Measurements from ENCODE around the gene ZNF425. TPM values are rescaled to one million over a fixed set of nuclear protein-coding genes. Genes with fewer than 3 reads are reported as not detected.
A peak's percentile ranks its signal among the peaks of the same experiment; 100 is the strongest.
"Not testable (repeated sequence)": the region's sequence is repeated elsewhere in the genome, so short reads cannot be mapped to it uniquely, and the experiment has no call there.

Gene ZNF425
- total RNA-seq, 1 donor from 2014 or later: 15.7 TPM

GRCh38 chr7:149071182-149071635, 54.9 kb downstream of the ZNF425 start:
- TF ChIP-seq EZH2 (IDR thresholded peaks at IDR 0.05): no peak
- peaks cover 30% of the 10 kb centered on the region for H3K36me3 Mint-ChIP-seq
- no peaks in the 10 kb centered on the region for H3K9me3 ChIP-seq (ENCODE audit: low read depth)
- H3K4me2 ChIP-seq: no peak overlapping the region
- no peaks in the 10 kb centered on the region for H3K4me1 Mint-ChIP-seq
- H3K27ac ChIP-seq: no peak overlapping the region
- no peak for DNase-seq (ENCODE audit: low spot score)
- no peak overlapping the region for H3K4me3 ChIP-seq
- no peaks in the 10 kb centered on the region for H3K27me3 ChIP-seq
- H3K9ac ChIP-seq: no peak overlapping the region
- H2AFZ ChIP-seq (replicated peaks): no peak overlapping the region
- H3K4me1 ChIP-seq: no peaks in the 10 kb centered on the region
- H3K4me3 Mint-ChIP-seq: no peak overlapping the region
- H3K27ac Mint-ChIP-seq: no peak overlapping the region
- H4K20me1 ChIP-seq (ENCODE audit: low read depth): no peaks in the 10 kb centered on the region
- peaks cover 3% of the 10 kb centered on the region for H3K36me3 ChIP-seq
- H3K27me3 Mint-ChIP-seq (ENCODE audit: insufficient read depth, low read depth): peaks cover 2% of the 10 kb centered on the region
- no peaks in the 10 kb centered on the region for H3K79me2 ChIP-seq (ENCODE audit: low read depth)
- peaks cover 6% of the 10 kb centered on the region for H3F3A ChIP-seq (ENCODE audit: low read depth)
- H3K9me3 Mint-ChIP-seq: no peaks in the 10 kb centered on the region

GRCh38 chr7:149070372-149071125, 55.6 kb downstream of the ZNF425 start:
- Histone ChIP-seq H2AFZ (replicated peaks) (no peak overlapping the region), H3K27me3 (no peaks in the 10 kb centered on the region), H3K9ac (no peak overlapping the region), H3F3A (ENCODE audit: low read depth) (peaks cover 6% of the 10 kb centered on the region), H3K27ac (no peak overlapping the region), H3K4me3 (no peak overlapping the region), H3K4me2 (no peak overlapping the region), H4K20me1 (ENCODE audit: low read depth) (no peaks in the 10 kb centered on the region), H3K79me2 (ENCODE audit: low read depth) (no peaks in the 10 kb centered on the region), H3K9me3 (ENCODE audit: low read depth) (no peaks in the 10 kb centered on the region), H3K4me1 (no peaks in the 10 kb centered on the region), H3K36me3 (peaks cover 3% of the 10 kb centered on the region)
- no peak overlapping the region for H3K4me3 Mint-ChIP-seq
- DNase-seq (ENCODE audit: low spot score): no peak
- H3K27me3 Mint-ChIP-seq (ENCODE audit: insufficient read depth, low read depth): peaks cover 2% of the 10 kb centered on the region
- no peak for TF ChIP-seq CTCF (IDR thresholded peaks at IDR 0.05)
- peaks cover 30% of the 10 kb centered on the region for H3K36me3 Mint-ChIP-seq
- no peaks in the 10 kb centered on the region for H3K9me3 Mint-ChIP-seq
- no peaks in the 10 kb centered on the region for H3K4me1 Mint-ChIP-seq
- H3K27ac Mint-ChIP-seq: no peak overlapping the region

DNA sequence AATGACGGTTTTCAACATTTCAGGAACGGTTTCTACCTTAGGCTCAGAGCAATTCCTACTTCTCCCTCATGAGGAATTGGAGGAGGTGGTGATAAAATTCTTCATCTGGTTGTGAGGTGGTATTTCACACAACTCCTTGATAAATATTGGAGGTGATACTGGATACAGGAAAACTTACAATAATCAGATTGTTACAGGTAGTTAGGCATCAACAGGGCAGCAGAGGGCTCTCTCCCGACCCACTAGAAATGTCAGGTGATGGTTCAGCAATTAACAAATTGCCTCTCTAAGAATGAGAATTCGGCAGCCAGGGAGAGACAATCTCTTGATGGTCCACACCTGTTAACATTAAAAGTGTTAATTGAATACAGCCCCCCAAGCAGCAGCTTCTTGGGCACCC, 58.3 kb downstream of the ZNF425 start:
- Histone ChIP-seq H3K9me3 (ENCODE audit: low read depth) (no peaks in the 10 kb centered on the region), H3K27ac (no peak overlapping the region), H3K79me2 (ENCODE audit: low read depth) (no peaks in the 10 kb centered on the region), H3F3A (ENCODE audit: low read depth) (peaks cover 13% of the 10 kb centered on the region), H3K4me2 (no peak overlapping the region), H3K36me3 (peaks cover 2% of the 10 kb centered on the region), H2AFZ (replicated peaks) (no peak overlapping the region), H3K4me3 (no peak overlapping the region), H4K20me1 (ENCODE audit: low read depth) (no peaks in the 10 kb centered on the region), H3K4me1 (no peaks in the 10 kb centered on the region), H3K9ac (no peak overlapping the region), H3K27me3 (no peaks in the 10 kb centered on the region)
- Mint-ChIP-seq H3K9me3 (no peaks in the 10 kb centered on the region), H3K4me1 (peaks cover 5% of the 10 kb centered on the region), H3K27me3 (ENCODE audit: insufficient read depth, low read depth) (peaks cover 2% of the 10 kb centered on the region), H3K36me3 (peaks cover 20% of the 10 kb centered on the region), H3K4me3 (peak overlapping the region; percentile 3), H3K27ac (no peak overlapping the region)
- TF ChIP-seq EZH2phosphoT487 (IDR thresholded peaks at IDR 0.05) (no peak), CTCF (IDR thresholded peaks at IDR 0.05) (no peak), EZH2 (IDR thresholded peaks at IDR 0.05) (no peak)
- no peak for DNase-seq (ENCODE audit: low spot score)

GRCh38 chr7:149063476-149063875, 62.6 kb downstream of the ZNF425 start:
- H3F3A ChIP-seq (ENCODE audit: low read depth): peaks cover 13% of the 10 kb centered on the region
- H3K36me3 Mint-ChIP-seq: peaks cover 5% of the 10 kb centered on the region
- no peak overlapping the region for H3K4me2 ChIP-seq
- TF ChIP-seq EZH2phosphoT487 (IDR thresholded peaks at IDR 0.05) (no peak), CTCF (IDR thresholded peaks at IDR 0.05) (no peak), EZH2 (IDR thresholded peaks at IDR 0.05) (no peak)
- H3K4me3 Mint-ChIP-seq: no peak overlapping the region
- H3K27ac Mint-ChIP-seq: no peak overlapping the region
- no peaks in the 10 kb centered on the region for H3K27me3 Mint-ChIP-seq (ENCODE audit: insufficient read depth, low read depth)
- no peaks in the 10 kb centered on the region for H3K79me2 ChIP-seq (ENCODE audit: low read depth)
- H3K4me1 Mint-ChIP-seq: peaks cover 11% of the 10 kb centered on the region
- DNase-seq (ENCODE audit: low spot score): no peak
- no peaks in the 10 kb centered on the region for H3K36me3 ChIP-seq
- H3K9me3 ChIP-seq (ENCODE audit: low read depth): no peaks in the 10 kb centered on the region
- H3K4me1 ChIP-seq: no peaks in the 10 kb centered on the region
- no peaks in the 10 kb centered on the region for H4K20me1 ChIP-seq (ENCODE audit: low read depth)
- H2AFZ ChIP-seq (replicated peaks): no peak overlapping the region
- no peak overlapping the region for H3K27ac ChIP-seq
- no peaks in the 10 kb centered on the region for H3K27me3 ChIP-seq
- H3K4me3 ChIP-seq: no peak overlapping the region
- H3K9me3 Mint-ChIP-seq: no peaks in the 10 kb centered on the region
- no peak overlapping the region for H3K9ac ChIP-seq

DNA sequence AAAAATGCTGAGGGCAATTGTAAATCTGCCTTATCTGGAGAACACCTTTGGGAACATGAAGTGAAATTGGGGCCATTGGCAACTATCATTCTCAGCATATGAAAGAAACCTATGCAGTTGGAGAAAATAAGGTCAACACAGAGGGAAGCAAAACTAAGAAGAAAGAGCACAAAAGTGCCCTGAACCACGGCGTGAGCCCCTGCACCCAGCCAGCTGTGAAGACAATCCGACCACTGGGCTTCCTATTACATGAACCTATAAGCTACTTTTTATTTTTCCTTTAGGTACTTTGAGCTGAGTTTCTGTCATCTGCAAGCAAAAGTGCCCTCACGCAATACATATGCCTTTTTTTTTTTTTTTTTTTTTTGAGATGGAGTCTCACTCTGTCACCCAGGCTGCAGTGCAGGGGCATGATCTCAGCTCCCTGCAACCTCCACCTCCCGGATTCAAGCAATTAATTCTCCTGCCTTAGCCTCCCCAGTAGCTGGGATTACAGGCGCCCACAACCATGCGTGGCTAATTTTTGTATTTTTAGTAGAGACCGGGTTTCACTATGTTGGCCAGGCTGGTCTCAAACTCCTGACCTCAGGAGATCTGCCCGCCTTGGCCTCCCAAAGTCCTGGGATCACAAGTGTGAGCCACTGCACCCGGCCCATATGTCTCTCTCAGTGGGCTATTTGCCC, 63.8 kb downstream of the ZNF425 start:
- H3K27me3 Mint-ChIP-seq (ENCODE audit: insufficient read depth, low read depth); H3K27me3 ChIP-seq; H3K27ac Mint-ChIP-seq; H3K4me3 ChIP-seq; H2AFZ ChIP-seq (replicated peaks); H3K9me3 ChIP-seq (ENCODE audit: low read depth); H3K4me1 ChIP-seq; DNase-seq (ENCODE audit: low spot score); H3K36me3 ChIP-seq; H3K79me2 ChIP-seq (ENCODE audit: low read depth); H3K4me3 Mint-ChIP-seq; H3K4me2 ChIP-seq; H3K9me3 Mint-ChIP-seq; H3K27ac ChIP-seq; H4K20me1 ChIP-seq (ENCODE audit: low read depth); H3K36me3 Mint-ChIP-seq; H3K9ac ChIP-seq: not testable (repeated sequence)
- peaks cover 13% of the 10 kb centered on the region for H3F3A ChIP-seq (ENCODE audit: low read depth)
- peaks cover 11% of the 10 kb centered on the region for H3K4me1 Mint-ChIP-seq
